Ishikawa (cell line): ENCODE measurements around the gene LRRC8D.

Experiments used
- EP300 ChIP-seq: IDR thresholded peaks from 2 replicates; pipeline ENCODE4 v1.6.1; 2012; ENCODE audit warnings: borderline replicate concordance
- RAD21 ChIP-seq: IDR thresholded peaks from 2 replicates; pipeline ENCODE4 v1.6.1; 2012; ENCODE audit warnings: low read depth
- TAF1 ChIP-seq: IDR thresholded peaks from 2 replicates; pipeline ENCODE4 v1.6.1; 2012; ENCODE audit warnings: low read depth, mild to moderate bottlenecking

DNA sequence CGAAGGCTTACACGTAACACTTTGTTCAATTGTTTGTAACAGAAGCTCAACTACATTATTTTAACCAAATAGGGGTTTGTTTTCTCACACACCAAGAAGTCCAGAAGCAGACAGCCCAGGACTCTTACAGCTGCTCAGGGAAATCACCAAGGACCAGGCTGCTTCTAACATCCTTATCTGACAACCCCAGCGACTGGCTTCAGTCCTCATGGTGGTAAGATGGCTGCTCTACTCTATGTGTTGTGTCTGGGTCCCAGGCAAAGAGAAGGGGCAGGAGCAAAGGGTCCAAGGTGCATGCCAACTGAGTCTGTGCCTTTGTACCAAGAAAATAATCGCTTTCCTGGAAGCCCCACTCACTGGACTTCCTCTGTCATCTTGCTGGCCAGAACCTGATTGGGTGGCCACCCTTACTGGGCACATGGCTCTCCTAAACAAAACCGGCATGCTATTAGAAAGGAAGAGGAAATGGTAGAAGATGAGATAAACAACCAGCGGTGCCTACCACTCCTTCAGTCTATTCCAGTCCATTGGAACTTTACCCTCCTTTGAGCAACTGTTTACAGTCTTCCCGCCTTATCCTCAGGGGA is 34.1 kb upstream of the LRRC8D start:
- no peak for TF ChIP-seq EP300
- no peak for TF ChIP-seq TAF1
- no peak for TF ChIP-seq RAD21
